ENCODE data around the gene ZNF26. TPM values are rescaled to one million over a fixed set of nuclear protein-coding genes. Genes with fewer than 3 reads are reported as not detected.
"Not testable (repeated sequence)": the region's sequence is repeated elsewhere in the genome, so short reads cannot be mapped to it uniquely, and the experiment has no call there.

ZNF26 gene
- total RNA-seq (5.2 and 18.5 TPM in 2 replicates), polyA plus RNA-seq (5.0 and 6.1 TPM in 2 replicates)

- peak; percentile 93 to 95 for DNase-seq (ENCODE audit: low read depth in 1 of 2, low spot score in 1 of 2)
- Histone ChIP-seq H3K27me3 (no peaks in the 10 kb centered on the region), H3K4me1 (ENCODE audit: low read depth) (peaks cover 4% of the 10 kb centered on the region), H3K4me3 (peak within 1 kb of the TSS; percentile 67), H3K9me3 (ENCODE audit: low read depth) (no peaks in the 10 kb centered on the region), H3K27ac (peak within 1 kb of the TSS; percentile 71), H3K36me3 (peaks cover 3% of the 10 kb centered on the region)
- no peak for TF ChIP-seq CTCF (IDR thresholded peaks at IDR 0.05; ENCODE audit: low read depth, low read length)
Observed at GRCh38 chr12:132986001-132986884, at the start of gene ZNF26. Gene ZNF26 (plus strand): TSS chr12:132986367. CDS start chr12:132986841, 474 bp downstream.

- H3K4me1 ChIP-seq (ENCODE audit: low read depth); H3K27me3 ChIP-seq; H3K27ac ChIP-seq; H3K36me3 ChIP-seq; DNase-seq (ENCODE audit: low read depth in 1 of 2, low spot score in 1 of 2); H3K4me3 ChIP-seq; H3K9me3 ChIP-seq (ENCODE audit: low read depth): not testable (repeated sequence)
Observed at GRCh38 chr12:132936921-132937320, 49.2 kb upstream of the ZNF26 start.

GRCh38 chr12:132937476-132937875, 48.7 kb upstream of the ZNF26 start:
- no peak for TF ChIP-seq CTCF (IDR thresholded peaks at IDR 0.05; ENCODE audit: low read depth, low read length)
- H3K9me3 ChIP-seq (ENCODE audit: low read depth), result no peaks in the 10 kb centered on the region

GRCh38 chr12:132938807-132939206, 47.4 kb upstream of the ZNF26 start:
- H3K4me3 ChIP-seq; H3K27me3 ChIP-seq; H3K27ac ChIP-seq; DNase-seq (ENCODE audit: low read depth in 1 of 2, low spot score in 1 of 2); H3K4me1 ChIP-seq (ENCODE audit: low read depth); H3K9me3 ChIP-seq (ENCODE audit: low read depth): not testable (repeated sequence)
- H3K36me3 ChIP-seq, result peaks cover 17% of the 10 kb centered on the region

More at GRCh38 chr12:132937476-132937875, 48.7 kb upstream of the ZNF26 start:
- no peaks in the 10 kb centered on the region for H3K4me1 ChIP-seq (ENCODE audit: low read depth)
- H3K4me3 ChIP-seq, result no peak overlapping the region
- no peak for DNase-seq (ENCODE audit: low read depth in 1 of 2, low spot score in 1 of 2)
- H3K27ac ChIP-seq, result no peak overlapping the region
- peaks cover 12% of the 10 kb centered on the region for H3K36me3 ChIP-seq
- H3K27me3 ChIP-seq, result no peaks in the 10 kb centered on the region

GRCh38 chr12:132940071-132940719, 46.0 kb upstream of the ZNF26 start:
- no peaks in the 10 kb centered on the region for H3K9me3 ChIP-seq (ENCODE audit: low read depth)
- no peak overlapping the region for H3K27ac ChIP-seq
- no peak for TF ChIP-seq CTCF (IDR thresholded peaks at IDR 0.05; ENCODE audit: low read depth, low read length)
- peaks cover 29% of the 10 kb centered on the region for H3K36me3 ChIP-seq
- no peak overlapping the region for H3K4me3 ChIP-seq
- no peaks in the 10 kb centered on the region for H3K4me1 ChIP-seq (ENCODE audit: low read depth)
- H3K27me3 ChIP-seq, result no peaks in the 10 kb centered on the region
- DNase-seq (ENCODE audit: low read depth in 1 of 2, low spot score in 1 of 2), result no peak

- Histone ChIP-seq H3K9me3 (ENCODE audit: low read depth) (no peaks in the 10 kb centered on the region), H3K4me1 (ENCODE audit: low read depth) (no peaks in the 10 kb centered on the region), H3K36me3 (peaks cover 29% of the 10 kb centered on the region), H3K27ac (no peak overlapping the region), H3K27me3 (no peaks in the 10 kb centered on the region), H3K4me3 (no peak overlapping the region)
- TF ChIP-seq CTCF (IDR thresholded peaks at IDR 0.05; ENCODE audit: low read depth, low read length), result no peak
- no peak for DNase-seq (ENCODE audit: low read depth in 1 of 2, low spot score in 1 of 2)
Observed at GRCh38 chr12:132941336-132941954, 44.7 kb upstream of the ZNF26 start.

Measured in cardiac muscle cell (in vitro differentiated cells and primary cell).